Neural progenitor cell (in vitro differentiated cells): Measurements from ENCODE around the gene INCA1. TPM values are rescaled to one million over a fixed set of nuclear protein-coding genes. Genes with fewer than 3 reads are reported as not detected.

ENCODE experiments used
- DNase-seq: peaks from one replicate; pipeline ENCODE4 v3.0.0-alpha.2; 2016; ENCODE audit warnings: low spot score
- H2AFZ ChIP-seq: fragments of 200-600 bp; sonication (generic); replicated peaks from 2 replicates; pipeline ENCODE4 v1.6.1; 2016; ENCODE audit warnings: antibody characterized with exemption
- H3F3A ChIP-seq: fragments of 200-600 bp; sonication (generic); 2 replicates; pipeline ENCODE4 v1.6.1; 2016; ENCODE audit warnings: antibody characterized with exemption, low read depth
- H3K27ac ChIP-seq: fragments of 200-600 bp; sonication (generic); 2 replicates; pipeline ENCODE4 v1.5.1; 2016; ENCODE audit warnings: mild to moderate bottlenecking
- H3K27me3 ChIP-seq: fragments of 200-600 bp; sonication (generic); 2 replicates; pipeline ENCODE4 v1.6.1; 2016; ENCODE audit warnings: mild to moderate bottlenecking, moderate library complexity
- H3K36me3 ChIP-seq: fragments of 200-600 bp; sonication (generic); 2 replicates; pipeline ENCODE4 v1.5.1; 2016
- H3K4me1 ChIP-seq: fragments of 200-600 bp; sonication (generic); 2 replicates; pipeline ENCODE4 v1.6.1; 2016; ENCODE audit warnings: mixed run types
- H3K4me2 ChIP-seq: fragments of 200-600 bp; sonication (generic); 2 replicates; pipeline ENCODE4 v1.6.1; 2016
- H3K4me3 ChIP-seq: fragments of 200-600 bp; sonication (generic); 2 replicates; pipeline ENCODE4 v1.5.1; 2016
- H3K79me2 ChIP-seq: fragments of 200-600 bp; sonication (generic); 2 replicates; pipeline ENCODE4 v1.6.1; 2016; ENCODE audit warnings: low read depth
- H3K9ac ChIP-seq: fragments of 200-600 bp; sonication (generic); 2 replicates; pipeline ENCODE4 v1.6.1; 2016
- H3K9me3 ChIP-seq: fragments of 200-600 bp; sonication (generic); 2 replicates; pipeline ENCODE4 v1.5.1; 2016; ENCODE audit warnings: low read depth
- H4K20me1 ChIP-seq: fragments of 200-600 bp; sonication (generic); 2 replicates; pipeline ENCODE4 v1.6.1; 2016; ENCODE audit warnings: low read depth
- H3K27ac Mint-ChIP-seq: 3 replicates; pipeline ENCODE4 v1.8.0; 2021; ENCODE audit warnings: mixed read lengths
- H3K27me3 Mint-ChIP-seq: 2 replicates; pipeline ENCODE4 v1.8.0; 2022; ENCODE audit warnings: low read depth, mild to moderate bottlenecking, inconsistent platforms, moderate library complexity, mixed read lengths; ENCODE audit not compliant: insufficient read depth
- H3K36me3 Mint-ChIP-seq: 3 replicates; pipeline ENCODE4 v1.8.0; 2021; ENCODE audit warnings: mixed read lengths
- H3K4me1 Mint-ChIP-seq: 3 replicates; pipeline ENCODE4 v1.8.0; 2021; ENCODE audit warnings: mixed read lengths
- H3K4me3 Mint-ChIP-seq: 3 replicates; pipeline ENCODE4 v1.8.0; 2021; ENCODE audit warnings: mild to moderate bottlenecking, moderate library complexity, mixed read lengths
- H3K9me3 Mint-ChIP-seq: 3 replicates; pipeline ENCODE4 v1.8.0; 2020; ENCODE audit warnings: mixed read lengths
- EZH2 ChIP-seq: fragments of 200-600 bp; sonication (generic); IDR thresholded peaks from 2 replicates; pipeline ENCODE4 v1.6.1; 2017; ENCODE audit warnings: antibody characterized with exemption, mild to moderate bottlenecking, moderate library complexity
- EZH2phosphoT487 ChIP-seq: fragments of 200-600 bp; sonication (generic); IDR thresholded peaks from 2 replicates; pipeline ENCODE4 v1.6.1; 2017; ENCODE audit warnings: antibody characterized with exemption
- total RNA-seq: library from RNA; depleted of rRNA; stranded (reverse); fragments of >200 nt; gene quantifications from 2 replicates; pipeline ENCODE4 v1.2.3, GENCODE V29; 2015; ENCODE audit warnings: low replicate concordance
- TF ChIP-seq, protein P1 (sequence below): fragments of 200-600 bp; sonication (generic); IDR thresholded peaks from 2 replicates; pipeline ENCODE4 v1.5.1; 2017; ENCODE audit warnings: antibody characterized with exemption, mild to moderate bottlenecking

The INCA1 gene
- total RNA-seq, 1 donor from 2014 or later, result 0.52 TPM

- peaks cover 13% of the 10 kb centered on the region for H3K27me3 Mint-ChIP-seq
- no peak overlapping the region for H3K4me2 ChIP-seq
- peaks cover 17% of the 10 kb centered on the region for H3K4me1 ChIP-seq
- no peak overlapping the region for H3K27ac ChIP-seq
- H3K79me2 ChIP-seq, result peaks cover 78% of the 10 kb centered on the region
- peaks cover 27% of the 10 kb centered on the region for H3K36me3 Mint-ChIP-seq
- no peak for DNase-seq
- H3K27ac Mint-ChIP-seq, result no peak overlapping the region
- TF ChIP-seq, protein P1, sequence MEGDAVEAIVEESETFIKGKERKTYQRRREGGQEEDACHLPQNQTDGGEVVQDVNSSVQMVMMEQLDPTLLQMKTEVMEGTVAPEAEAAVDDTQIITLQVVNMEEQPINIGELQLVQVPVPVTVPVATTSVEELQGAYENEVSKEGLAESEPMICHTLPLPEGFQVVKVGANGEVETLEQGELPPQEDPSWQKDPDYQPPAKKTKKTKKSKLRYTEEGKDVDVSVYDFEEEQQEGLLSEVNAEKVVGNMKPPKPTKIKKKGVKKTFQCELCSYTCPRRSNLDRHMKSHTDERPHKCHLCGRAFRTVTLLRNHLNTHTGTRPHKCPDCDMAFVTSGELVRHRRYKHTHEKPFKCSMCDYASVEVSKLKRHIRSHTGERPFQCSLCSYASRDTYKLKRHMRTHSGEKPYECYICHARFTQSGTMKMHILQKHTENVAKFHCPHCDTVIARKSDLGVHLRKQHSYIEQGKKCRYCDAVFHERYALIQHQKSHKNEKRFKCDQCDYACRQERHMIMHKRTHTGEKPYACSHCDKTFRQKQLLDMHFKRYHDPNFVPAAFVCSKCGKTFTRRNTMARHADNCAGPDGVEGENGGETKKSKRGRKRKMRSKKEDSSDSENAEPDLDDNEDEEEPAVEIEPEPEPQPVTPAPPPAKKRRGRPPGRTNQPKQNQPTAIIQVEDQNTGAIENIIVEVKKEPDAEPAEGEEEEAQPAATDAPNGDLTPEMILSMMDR, result no peak
- TF ChIP-seq EZH2, result no peak
- no peak for TF ChIP-seq EZH2phosphoT487
- no peak overlapping the region for H3K4me3 ChIP-seq
- H3K4me1 Mint-ChIP-seq, result peaks cover 35% of the 10 kb centered on the region
- H3K27me3 ChIP-seq, result no peaks in the 10 kb centered on the region
- no peaks in the 10 kb centered on the region for H3K36me3 ChIP-seq
- H3F3A ChIP-seq, result peaks cover 89% of the 10 kb centered on the region
- H3K9me3 ChIP-seq, result no peaks in the 10 kb centered on the region
- peak overlapping the region; percentile 93 for H3K4me3 Mint-ChIP-seq
- peaks cover 58% of the 10 kb centered on the region for H4K20me1 ChIP-seq
- no peaks in the 10 kb centered on the region for H3K9me3 Mint-ChIP-seq
- no peak overlapping the region for H3K9ac ChIP-seq
- H2AFZ ChIP-seq, result no peak overlapping the region
Observed at GRCh38 chr17:4945176-4945943, 52.0 kb downstream of the INCA1 start.

DNA sequence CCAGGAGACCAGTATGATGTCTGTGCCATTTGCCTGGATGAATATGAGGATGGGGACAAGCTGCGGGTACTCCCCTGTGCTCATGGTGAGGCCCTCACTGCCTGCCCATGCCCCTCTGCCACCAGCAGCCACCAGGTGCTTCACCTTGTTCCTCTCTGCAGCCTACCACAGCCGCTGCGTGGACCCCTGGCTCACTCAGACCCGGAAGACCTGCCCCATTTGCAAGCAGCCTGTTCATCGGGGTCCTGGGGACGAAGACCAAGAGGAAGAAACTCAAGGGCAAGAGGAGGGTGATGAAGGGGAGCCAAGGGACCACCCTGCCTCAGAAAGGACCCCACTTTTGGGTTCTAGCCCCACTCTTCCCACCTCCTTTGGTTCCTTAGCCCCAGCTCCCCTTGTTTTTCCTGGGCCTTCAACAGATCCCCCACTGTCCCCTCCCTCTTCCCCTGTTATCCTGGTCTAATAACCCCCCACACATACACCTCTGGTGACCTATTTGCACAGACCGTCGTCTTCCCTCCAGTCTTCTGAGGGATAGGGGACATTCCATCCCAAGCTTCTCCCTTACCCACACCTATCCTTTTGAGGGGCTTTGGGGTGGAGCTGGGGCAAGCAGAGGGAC is 52.7 kb downstream of the INCA1 start:
- Mint-ChIP-seq H3K27ac (no peak overlapping the region), H3K9me3 (no peaks in the 10 kb centered on the region), H3K27me3 (peaks cover 11% of the 10 kb centered on the region), H3K4me3 (peak overlapping the region; percentile 93), H3K4me1 (peaks cover 34% of the 10 kb centered on the region), H3K36me3 (peaks cover 27% of the 10 kb centered on the region)
- H2AFZ ChIP-seq, result no peak overlapping the region
- DNase-seq, result no peak
- H3K4me3 ChIP-seq, result no peak overlapping the region
- peaks cover 89% of the 10 kb centered on the region for H3F3A ChIP-seq
- H3K9me3 ChIP-seq, result no peaks in the 10 kb centered on the region
- no peak overlapping the region for H3K4me2 ChIP-seq
- peaks cover 58% of the 10 kb centered on the region for H4K20me1 ChIP-seq
- H3K27ac ChIP-seq, result peak overlapping the region; percentile 17
- no peaks in the 10 kb centered on the region for H3K36me3 ChIP-seq
- TF ChIP-seq EZH2phosphoT487 (no peak), EZH2 (no peak)
- TF ChIP-seq, protein P1, result no peak
- H3K79me2 ChIP-seq, result peaks cover 78% of the 10 kb centered on the region
- H3K27me3 ChIP-seq, result no peaks in the 10 kb centered on the region
- peaks cover 17% of the 10 kb centered on the region for H3K4me1 ChIP-seq
- H3K9ac ChIP-seq, result no peak overlapping the region

GRCh38 chr17:4944163-4944553 is 53.2 kb downstream of the INCA1 start:
- Mint-ChIP-seq H3K9me3 (no peaks in the 10 kb centered on the region), H3K27ac (no peak overlapping the region), H3K4me3 (peak overlapping the region; percentile 46), H3K4me1 (peaks cover 36% of the 10 kb centered on the region), H3K36me3 (peaks cover 27% of the 10 kb centered on the region), H3K27me3 (peaks cover 11% of the 10 kb centered on the region)
- Histone ChIP-seq H3K27ac (peak overlapping the region; percentile 17), H3K4me2 (no peak overlapping the region), H3K9ac (no peak overlapping the region), H3K27me3 (no peaks in the 10 kb centered on the region), H3K9me3 (no peaks in the 10 kb centered on the region), H3F3A (peaks cover 89% of the 10 kb centered on the region), H4K20me1 (peaks cover 59% of the 10 kb centered on the region), H3K4me3 (no peak overlapping the region), H2AFZ (no peak overlapping the region), H3K79me2 (peaks cover 82% of the 10 kb centered on the region), H3K4me1 (peaks cover 17% of the 10 kb centered on the region), H3K36me3 (no peaks in the 10 kb centered on the region)
- no peak for DNase-seq
- TF ChIP-seq, protein P1, result no peak
- TF ChIP-seq EZH2, result no peak
- no peak for TF ChIP-seq EZH2phosphoT487
